SK-N-SH (cell line): ENCODE data around the gene FMNL2.

ENCODE experiments used
- EP300 ChIP-seq, 2 experiments: IDR thresholded peaks; 2 replicates each; pipeline versions ENCODE4 v1.4.0 to v1.6.1; 2012; ENCODE audit warnings: borderline replicate concordance in 1 of 2, low read depth in 1 of 2, low read length in 1 of 2
- NFIC ChIP-seq: IDR thresholded peaks from 2 replicates; pipeline ENCODE4 v1.4.0; 2012; ENCODE audit warnings: borderline replicate concordance
- RFX5 ChIP-seq: IDR thresholded peaks from 2 replicates; pipeline ENCODE4 v1.6.1; 2012; ENCODE audit warnings: mild to moderate bottlenecking, improper control_type of control experiment, low read length
- TCF12 ChIP-seq: IDR thresholded peaks from 2 replicates; pipeline ENCODE4 v1.4.0; 2012
- YY1 ChIP-seq: IDR thresholded peaks from 2 replicates; pipeline ENCODE4 v1.4.0; 2012; ENCODE audit warnings: low read depth, mild to moderate bottlenecking
- TF ChIP-seq, protein P1 (sequence below): IDR thresholded peaks from 2 replicates; pipeline ENCODE4 v1.4.0; 2012; ENCODE audit warnings: low read depth
- TF ChIP-seq, protein P2 (sequence below): fragments of 200-600 bp; sonication (generic); IDR thresholded peaks from 2 replicates; pipeline ENCODE4 v1.6.1; 2017; ENCODE audit warnings: antibody characterized with exemption, mild to moderate bottlenecking, moderate library complexity
- TF ChIP-seq, protein P3 (sequence below): IDR thresholded peaks from 2 replicates; pipeline ENCODE4 v1.6.1; 2012; ENCODE audit warnings: mild to moderate bottlenecking, low read depth, low read length, moderate library complexity

DNA sequence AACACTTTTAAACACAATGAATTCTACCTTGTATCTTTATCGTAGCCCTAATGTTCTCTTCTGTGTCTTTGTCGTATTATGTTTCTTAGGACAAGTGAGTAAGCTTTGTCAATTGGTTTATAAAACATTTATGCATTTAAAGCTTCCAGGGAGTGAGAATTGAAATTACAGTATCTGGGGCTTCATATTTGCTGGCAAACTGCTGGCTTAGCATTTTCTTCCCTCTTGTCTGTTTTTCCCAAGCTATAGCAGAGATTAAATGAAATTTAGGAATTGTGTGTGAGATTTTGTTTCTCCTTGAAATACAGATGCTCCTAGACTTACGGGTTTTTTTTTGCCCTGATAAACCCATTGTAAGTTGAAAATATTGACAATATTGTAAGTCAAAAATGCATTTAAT, 73.3 kb downstream of the FMNL2 start:
- TF ChIP-seq, protein P1, sequence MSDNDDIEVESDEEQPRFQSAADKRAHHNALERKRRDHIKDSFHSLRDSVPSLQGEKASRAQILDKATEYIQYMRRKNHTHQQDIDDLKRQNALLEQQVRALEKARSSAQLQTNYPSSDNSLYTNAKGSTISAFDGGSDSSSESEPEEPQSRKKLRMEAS, result no peak
- TF ChIP-seq, protein P2, sequence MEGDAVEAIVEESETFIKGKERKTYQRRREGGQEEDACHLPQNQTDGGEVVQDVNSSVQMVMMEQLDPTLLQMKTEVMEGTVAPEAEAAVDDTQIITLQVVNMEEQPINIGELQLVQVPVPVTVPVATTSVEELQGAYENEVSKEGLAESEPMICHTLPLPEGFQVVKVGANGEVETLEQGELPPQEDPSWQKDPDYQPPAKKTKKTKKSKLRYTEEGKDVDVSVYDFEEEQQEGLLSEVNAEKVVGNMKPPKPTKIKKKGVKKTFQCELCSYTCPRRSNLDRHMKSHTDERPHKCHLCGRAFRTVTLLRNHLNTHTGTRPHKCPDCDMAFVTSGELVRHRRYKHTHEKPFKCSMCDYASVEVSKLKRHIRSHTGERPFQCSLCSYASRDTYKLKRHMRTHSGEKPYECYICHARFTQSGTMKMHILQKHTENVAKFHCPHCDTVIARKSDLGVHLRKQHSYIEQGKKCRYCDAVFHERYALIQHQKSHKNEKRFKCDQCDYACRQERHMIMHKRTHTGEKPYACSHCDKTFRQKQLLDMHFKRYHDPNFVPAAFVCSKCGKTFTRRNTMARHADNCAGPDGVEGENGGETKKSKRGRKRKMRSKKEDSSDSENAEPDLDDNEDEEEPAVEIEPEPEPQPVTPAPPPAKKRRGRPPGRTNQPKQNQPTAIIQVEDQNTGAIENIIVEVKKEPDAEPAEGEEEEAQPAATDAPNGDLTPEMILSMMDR, result no peak
- TF ChIP-seq NFIC (no peak), EP300 (IDR thresholded peaks at IDR 0.05; ENCODE audit: borderline replicate concordance in 1 of 2, low read depth in 1 of 2, low read length in 1 of 2) (no peak), TCF12 (no peak), YY1 (no peak), RFX5 (no peak)
- TF ChIP-seq, protein P3, sequence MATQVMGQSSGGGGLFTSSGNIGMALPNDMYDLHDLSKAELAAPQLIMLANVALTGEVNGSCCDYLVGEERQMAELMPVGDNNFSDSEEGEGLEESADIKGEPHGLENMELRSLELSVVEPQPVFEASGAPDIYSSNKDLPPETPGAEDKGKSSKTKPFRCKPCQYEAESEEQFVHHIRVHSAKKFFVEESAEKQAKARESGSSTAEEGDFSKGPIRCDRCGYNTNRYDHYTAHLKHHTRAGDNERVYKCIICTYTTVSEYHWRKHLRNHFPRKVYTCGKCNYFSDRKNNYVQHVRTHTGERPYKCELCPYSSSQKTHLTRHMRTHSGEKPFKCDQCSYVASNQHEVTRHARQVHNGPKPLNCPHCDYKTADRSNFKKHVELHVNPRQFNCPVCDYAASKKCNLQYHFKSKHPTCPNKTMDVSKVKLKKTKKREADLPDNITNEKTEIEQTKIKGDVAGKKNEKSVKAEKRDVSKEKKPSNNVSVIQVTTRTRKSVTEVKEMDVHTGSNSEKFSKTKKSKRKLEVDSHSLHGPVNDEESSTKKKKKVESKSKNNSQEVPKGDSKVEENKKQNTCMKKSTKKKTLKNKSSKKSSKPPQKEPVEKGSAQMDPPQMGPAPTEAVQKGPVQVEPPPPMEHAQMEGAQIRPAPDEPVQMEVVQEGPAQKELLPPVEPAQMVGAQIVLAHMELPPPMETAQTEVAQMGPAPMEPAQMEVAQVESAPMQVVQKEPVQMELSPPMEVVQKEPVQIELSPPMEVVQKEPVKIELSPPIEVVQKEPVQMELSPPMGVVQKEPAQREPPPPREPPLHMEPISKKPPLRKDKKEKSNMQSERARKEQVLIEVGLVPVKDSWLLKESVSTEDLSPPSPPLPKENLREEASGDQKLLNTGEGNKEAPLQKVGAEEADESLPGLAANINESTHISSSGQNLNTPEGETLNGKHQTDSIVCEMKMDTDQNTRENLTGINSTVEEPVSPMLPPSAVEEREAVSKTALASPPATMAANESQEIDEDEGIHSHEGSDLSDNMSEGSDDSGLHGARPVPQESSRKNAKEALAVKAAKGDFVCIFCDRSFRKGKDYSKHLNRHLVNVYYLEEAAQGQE, result no peak
